IMR-90 (cell line): ENCODE results near the gene MFSD6. TPM values are rescaled to one million over a fixed set of nuclear protein-coding genes. Genes with fewer than 3 reads are reported as not detected.

ENCODE experiments used
- ATAC-seq: fragments of 200-7000 bp; cut with Tn5 transposase; 2 replicates; pipeline ENCODE4 v1.9.1; 2020; ENCODE audit warnings: low read depth, mild to moderate bottlenecking, moderate library complexity
- BruUV-seq: library from RNA; stranded (reverse); fragments of 400-500 nt; replicated peaks from 2 replicates; lab custom pipeline; 2021; lab: Mats Ljungman, UMichigan
- CTCF ChIA-PET: fragments of 300-600 bp; formaldehyde crosslinking; extraction: SDS; loops from one replicate; lab custom pipeline; 2021; ENCODE audit warnings: antibody characterized with exemption; lab: Yijun Ruan, JAX
- POLR2A ChIA-PET: fragments of 300-600 bp; sonication (Branson Sonifier 250); formaldehyde crosslinking; loops from one replicate; lab custom pipeline; 2022; ENCODE audit warnings: antibody characterized with exemption; ENCODE audit not compliant: unreplicated experiment; lab: Charles Lee
- DNase-seq: peaks from one replicate; pipeline ENCODE4 v3.0.0; 2013
- H2AFZ ChIP-seq: replicated peaks from 2 replicates; pipeline ENCODE3; 2013; ENCODE audit warnings: low read length, mild to moderate bottlenecking; ENCODE audit not compliant: poor library complexity
- H2AK5ac ChIP-seq: 2 replicates; pipeline ENCODE4 v1.6.1; 2013; ENCODE audit warnings: low read depth, low read length, inconsistent platforms
- H2AK9ac ChIP-seq: replicated peaks from 2 replicates; pipeline ENCODE3; 2013; ENCODE audit warnings: mild to moderate bottlenecking, low read depth, low read length, moderate library complexity; ENCODE audit not compliant: poor library complexity
- H2BK120ac ChIP-seq: 2 replicates; pipeline ENCODE4 v1.6.1; 2013; ENCODE audit warnings: low read depth, low read length, inconsistent platforms
- H2BK15ac ChIP-seq: 3 replicates; pipeline ENCODE4 v1.6.1; 2013; ENCODE audit warnings: low read depth, low read length, inconsistent platforms
- H2BK20ac ChIP-seq: 2 replicates; pipeline ENCODE4 v1.6.1; 2013; ENCODE audit warnings: low read depth, mild to moderate bottlenecking, inconsistent platforms, low read length, moderate library complexity
- H2BK5ac ChIP-seq: 2 replicates; pipeline ENCODE4 v1.6.1; 2013; ENCODE audit warnings: mild to moderate bottlenecking, low read depth, low read length, inconsistent platforms; ENCODE audit not compliant: poor library complexity, severe bottlenecking
- H3K14ac ChIP-seq: replicated peaks from 2 replicates; pipeline ENCODE4 v1.6.1; 2013; ENCODE audit warnings: low read depth, low read length, inconsistent platforms
- H3K18ac ChIP-seq: 2 replicates; pipeline ENCODE4 v1.6.1; 2013; ENCODE audit warnings: low read depth, low read length, control low read depth
- H3K23ac ChIP-seq: 2 replicates; pipeline ENCODE4 v1.6.1; 2013; ENCODE audit warnings: low read depth, low read length, inconsistent platforms
- H3K27ac ChIP-seq: 2 replicates; pipeline ENCODE4 v1.5.1; 2013; ENCODE audit warnings: mild to moderate bottlenecking, control low read depth, low read length; ENCODE audit not compliant: insufficient read depth
- H3K27me3 ChIP-seq: 2 replicates; pipeline ENCODE4 v1.6.1; 2013; ENCODE audit warnings: low read length; ENCODE audit not compliant: control insufficient read depth, insufficient read depth
- H3K36me3 ChIP-seq: 2 replicates; pipeline ENCODE4 v1.6.1; 2013; ENCODE audit warnings: low read length, mixed read lengths; ENCODE audit not compliant: control insufficient read depth, insufficient read depth
- H3K4ac ChIP-seq: 2 replicates; pipeline ENCODE4 v1.6.1; 2013; ENCODE audit warnings: low read depth, low read length, inconsistent platforms
- H3K4me1 ChIP-seq: 2 replicates; pipeline ENCODE4 v1.6.1; 2013; ENCODE audit warnings: low read length, mixed read lengths; ENCODE audit not compliant: control insufficient read depth, insufficient read depth
- H3K4me2 ChIP-seq: 2 replicates; pipeline ENCODE4 v1.6.1; 2013; ENCODE audit warnings: low read depth, mild to moderate bottlenecking, control low read depth, low read length, moderate library complexity
- H3K4me3 ChIP-seq: 2 replicates; pipeline ENCODE4 v1.5.1; 2013; ENCODE audit warnings: low read depth, mild to moderate bottlenecking, control low read depth, low read length, moderate library complexity; ENCODE audit not compliant: insufficient read depth
- H3K56ac ChIP-seq: 2 replicates; pipeline ENCODE4 v1.6.1; 2013; ENCODE audit warnings: low read length, inconsistent platforms; ENCODE audit not compliant: insufficient read depth; ENCODE audit errors: extremely low read depth
- H3K79me1 ChIP-seq, 2 experiments: 2 replicates each; pipeline ENCODE4 v1.6.1; 2013; ENCODE audit warnings: low read length in 2 of 2, inconsistent platforms in 1 of 2, low read depth in 1 of 2
- H3K9ac ChIP-seq: 2 replicates; pipeline ENCODE4 v1.6.1; 2013; ENCODE audit warnings: low read depth, low read length, control low read depth
- H3K9me1 ChIP-seq: 2 replicates; pipeline ENCODE4 v1.6.1; 2013; ENCODE audit warnings: low read length, inconsistent platforms; ENCODE audit not compliant: insufficient read depth
- H3K9me3 ChIP-seq: 2 replicates; pipeline ENCODE4 v1.6.1; 2013; ENCODE audit warnings: low read length; ENCODE audit not compliant: control insufficient read depth, insufficient read depth
- H4K20me1 ChIP-seq: 2 replicates; pipeline ENCODE4 v1.6.1; 2013; ENCODE audit warnings: low read length, inconsistent platforms; ENCODE audit not compliant: insufficient read depth
- H4K5ac ChIP-seq: 2 replicates; pipeline ENCODE4 v1.6.1; 2013; ENCODE audit warnings: mild to moderate bottlenecking, low read depth, low read length, control low read depth
- H4K8ac ChIP-seq, 2 experiments: 2 replicates each; pipeline ENCODE4 v1.6.1; 2013; ENCODE audit warnings: low read depth in 2 of 2, low read length in 2 of 2, control low read depth in 1 of 2, inconsistent platforms in 1 of 2
- H4K91ac ChIP-seq: 2 replicates; pipeline ENCODE4 v1.6.1; 2013; ENCODE audit warnings: low read depth, low read length, inconsistent platforms; ENCODE audit not compliant: insufficient read depth
- BHLHE40 ChIP-seq: fragments of 150-350 bp; IDR thresholded peaks from 2 replicates; pipeline ENCODE4 v1.6.1; 2016; ENCODE audit warnings: mild to moderate bottlenecking, low read depth, low read length
- ELK1 ChIP-seq: fragments of 150-350 bp; IDR thresholded peaks from 2 replicates; pipeline ENCODE4 v1.6.1; 2016; ENCODE audit warnings: low read depth, mild to moderate bottlenecking, low read length, moderate library complexity, borderline replicate concordance
- FOS ChIP-seq: fragments of 150-350 bp; IDR thresholded peaks from 2 replicates; pipeline ENCODE4 v1.6.1; 2016; ENCODE audit warnings: low read depth, low read length
- MAFK ChIP-seq: IDR thresholded peaks from 2 replicates; pipeline ENCODE4 v1.6.1; 2012; ENCODE audit warnings: low read depth, low read length, improper control_type of control experiment
- MAZ ChIP-seq: IDR thresholded peaks from 2 replicates; pipeline ENCODE4 v1.6.1; 2012; ENCODE audit warnings: low read depth, mild to moderate bottlenecking, low read length, improper control_type of control experiment, moderate library complexity, borderline replicate concordance
- MXI1 ChIP-seq: IDR thresholded peaks from 2 replicates; pipeline ENCODE4 v1.6.1; 2012; ENCODE audit warnings: low read depth, mild to moderate bottlenecking, low read length, moderate library complexity, borderline replicate concordance
- POLR2A ChIP-seq: IDR thresholded peaks from 2 replicates; pipeline ENCODE4 v1.6.1; 2012; ENCODE audit warnings: mild to moderate bottlenecking, low read depth, low read length
- RFX5 ChIP-seq: IDR thresholded peaks from 2 replicates; pipeline ENCODE4 v1.8.0; 2012; ENCODE audit warnings: low read depth, mild to moderate bottlenecking, low read length, moderate library complexity
- SMC3 ChIP-seq: fragments of 150-350 bp; IDR thresholded peaks from 2 replicates; pipeline ENCODE4 v1.6.1; 2016; ENCODE audit warnings: low read depth, mild to moderate bottlenecking, antibody characterized with exemption, low read length, moderate library complexity
- USF2 ChIP-seq: fragments of 150-350 bp; IDR thresholded peaks from 2 replicates; pipeline ENCODE4 v1.6.1; 2017; ENCODE audit warnings: mild to moderate bottlenecking, antibody characterized with exemption, low read length, low read depth
- WGBS, 2 experiments: methylation state at CpG; one replicate each; pipeline versions ENCODE4 v1.1.5 to v1.1.7; 2013; ENCODE audit warnings: missing lambda C conversion rate in 2 of 2; ENCODE audit not compliant: insufficient read length in 1 of 2; ENCODE audit errors: extremely low coverage in 2 of 2; 5-methylcytosine and 5-hydroxymethylcytosine counted together
- dilution Hi-C: fragments of 300-500 bp; cut with HindIII; formaldehyde crosslinking; loops from one replicate; pipeline ENCODE4 v1.14.3; 2018; ENCODE audit warnings: low sequenced_read_pairs; ENCODE audit not compliant: unreplicated experiment
- in situ Hi-C: fragments of 300-500 bp; cut with MboI; formaldehyde crosslinking; loops from 3 replicates; pipeline ENCODE4 v1.14.3; 2019; ENCODE audit warnings: low sequenced_read_pairs, inconsistent platforms, mixed read lengths
- intact Hi-C: fragments of 100-400 bp; cut with micrococcal nuclease; formaldehyde crosslinking; loops from 2 replicates; pipeline ENCODE4 v1.10.0; 2022
- polyA plus RNA-seq, 3 experiments: library from polyadenylated mRNA; depleted of rRNA; stranded (reverse); fragments of >200 nt; gene quantifications; 2 replicates each; pipeline ENCODE4 v1.2.3, GENCODE V29; 2012; ENCODE audit warnings: low replicate concordance in 1 of 3
- total RNA-seq: library from RNA; depleted of rRNA; stranded (reverse); fragments of >200 nt; gene quantifications from 2 replicates; pipeline ENCODE4 v1.2.3, GENCODE V29; 2012

The MFSD6 gene
- total and polyA plus RNA-seq, 2 of the 4 experiments (the other 2 are of a cell fraction): 4.2 to 7.7 TPM

- ATAC-seq (no peak), DNase-seq (no peak)
- H3K9me1 ChIP-seq: no peaks in the 10 kb centered on the region
- H3K9me3 ChIP-seq: no peaks in the 10 kb centered on the region
- peaks cover 13% of the 10 kb centered on the region; the same call in 1 of the 2 replicates for H3K27me3 ChIP-seq
- H4K8ac ChIP-seq: no peak overlapping the region
- intact Hi-C loops (no loop called here), dilution Hi-C loops (no loop called here), in situ Hi-C loops (loop anchor here (10.0 kb wide), 1 partner anchor 95 kb away; no protein-coding TSS in a partner anchor)
- no TSS peak for BruUV-seq
- H3K56ac ChIP-seq: no peak overlapping the region
- H2BK15ac ChIP-seq: no peak overlapping the region
- ChIA-PET CTCF (no interaction called here), POLR2A (no interaction called here)
- H3K4me2 ChIP-seq: no peak overlapping the region
- H2BK5ac ChIP-seq: no peak overlapping the region
- H3K79me1 ChIP-seq: no peaks in the 10 kb centered on the region
- H3K14ac ChIP-seq: no peak overlapping the region
- no peaks in the 10 kb centered on the region for H3K36me3 ChIP-seq
- no peak overlapping the region for H3K23ac ChIP-seq
- H2AK5ac ChIP-seq: no peak overlapping the region
- H3K4me3 ChIP-seq: no peak overlapping the region
- H4K20me1 ChIP-seq: no peaks in the 10 kb centered on the region
- H2AK9ac ChIP-seq: no peak overlapping the region
- H3K4me1 ChIP-seq: peaks cover 2% of the 10 kb centered on the region; the same call in 1 of the 2 replicates
- no peak overlapping the region for H2AFZ ChIP-seq
- no peak overlapping the region for H3K27ac ChIP-seq
- no CpG with 5 or more reads among the region's 3 CpGs for WGBS, 2 experiments
- H4K5ac ChIP-seq: no peak overlapping the region
- TF ChIP-seq SMC3: no peak
- TF ChIP-seq USF2: no peak
- TF ChIP-seq MXI1: no peak
- no peak for TF ChIP-seq MAFK
- no peak for TF ChIP-seq ELK1
- no peak for TF ChIP-seq FOS
- no peak for TF ChIP-seq POLR2A
- no peak for TF ChIP-seq BHLHE40
- no peak for TF ChIP-seq RFX5
- no peak for TF ChIP-seq MAZ
- H4K91ac ChIP-seq: no peak overlapping the region
- no peak overlapping the region for H3K9ac ChIP-seq
- no peak overlapping the region for H2BK120ac ChIP-seq
- H2BK20ac ChIP-seq: no peak overlapping the region
- no peak overlapping the region for H3K4ac ChIP-seq
- H3K18ac ChIP-seq: no peak overlapping the region
Measured at GRCh38 chr2:190410166-190410565, 2.0 kb downstream of the MFSD6 start.
